Measurements from ENCODE around the gene LTB4R. TPM values are rescaled to one million over a fixed set of nuclear protein-coding genes. Genes with fewer than 3 reads are reported as not detected.

The LTB4R gene
- total RNA-seq, 1 donor: 1.5 TPM

- peak; percentile 73 for TF ChIP-seq CTCF (IDR thresholded peaks at IDR 0.05; ENCODE audit: insufficient read depth, low read length)
- H3K4me3 ChIP-seq (ENCODE audit: low read depth, low read length): peak within 1 kb of the TSS; percentile 97
- DNase-seq (ENCODE audit: low read depth): peak; percentile 85
Measured at GRCh38 chr14:24271134-24271833, 40.0 kb upstream of the LTB4R start, which contains the start of gene RABGGTA. TSS of gene RABGGTA (minus strand) at chr14:24271597. CDS start at chr14:24271115, 482 bp downstream.

- H3K4me3 ChIP-seq (ENCODE audit: low read depth, low read length): peak overlapping the region; percentile 97
- no peak for TF ChIP-seq CTCF (IDR thresholded peaks at IDR 0.05; ENCODE audit: insufficient read depth, low read length)
- no peak for DNase-seq (ENCODE audit: low read depth)
Measured at GRCh38 chr14:24271834-24272263, 39.5 kb upstream of the LTB4R start.

- H3K4me3 ChIP-seq (ENCODE audit: low read depth, low read length): no peak overlapping the region
- TF ChIP-seq CTCF (IDR thresholded peaks at IDR 0.05; ENCODE audit: insufficient read depth, low read length): no peak
- no peak for DNase-seq (ENCODE audit: low read depth)
Measured at GRCh38 chr14:24272467-24272866, 38.8 kb upstream of the LTB4R start.

GRCh38 chr14:24273422-24273998 lies 37.8 kb upstream of the LTB4R start:
- H3K4me3 ChIP-seq (ENCODE audit: low read depth, low read length): no peak overlapping the region
- DNase-seq (ENCODE audit: low read depth): no peak
- TF ChIP-seq CTCF (IDR thresholded peaks at IDR 0.05; ENCODE audit: insufficient read depth, low read length): no peak

- TF ChIP-seq CTCF (IDR thresholded peaks at IDR 0.05; ENCODE audit: insufficient read depth, low read length): no peak
- DNase-seq (ENCODE audit: low read depth): no peak
- no peak overlapping the region for H3K4me3 ChIP-seq (ENCODE audit: low read depth, low read length)
Measured at GRCh38 chr14:24274101-24274543, 37.2 kb upstream of the LTB4R start.

- H3K4me3 ChIP-seq (ENCODE audit: low read depth, low read length): no peak overlapping the region
- no peak for TF ChIP-seq CTCF (IDR thresholded peaks at IDR 0.05; ENCODE audit: insufficient read depth, low read length)
- no peak for DNase-seq (ENCODE audit: low read depth)
Measured at GRCh38 chr14:24277071-24277470, 34.2 kb upstream of the LTB4R start.

All from fibroblast of the aortic adventitia (primary cell).